ENCODE measurements around the gene GNAL.
"Not testable (repeated sequence)": the region's sequence is repeated elsewhere in the genome, so short reads cannot be mapped to it uniquely, and the experiment has no call there.

GNAL gene

DNA sequence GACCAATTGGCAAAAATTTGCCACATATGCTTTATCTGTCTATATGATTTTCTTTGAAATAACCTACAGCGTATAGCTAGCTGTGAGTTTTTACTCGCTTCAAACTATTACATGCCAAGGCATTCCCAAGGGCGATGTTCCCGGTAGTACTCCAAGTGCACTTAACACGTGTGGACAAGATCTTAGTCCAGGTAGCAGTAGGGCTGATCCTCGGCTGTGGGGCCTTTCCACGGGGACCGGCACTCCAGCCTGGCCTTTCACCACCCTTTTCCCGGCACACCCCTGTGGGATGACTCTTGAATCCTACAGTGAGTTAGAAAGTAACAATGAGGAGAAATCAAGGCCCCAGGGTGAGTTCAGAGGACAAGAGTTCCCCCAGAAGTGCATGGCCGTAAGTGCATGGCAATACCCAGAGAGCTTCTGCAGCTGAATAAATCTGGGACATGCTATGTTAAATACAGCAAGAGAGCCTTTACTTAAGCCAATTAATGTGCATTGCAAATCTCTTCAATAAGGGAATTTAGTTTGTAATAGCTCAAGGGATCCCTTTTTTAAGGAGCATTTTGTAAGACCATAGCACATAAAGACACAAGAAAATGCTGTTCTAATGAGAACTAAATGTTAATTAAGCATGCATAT, 188.6 kb downstream of the GNAL start:
- DNase-seq (ENCODE audit: low spot score): no peak

DNA sequence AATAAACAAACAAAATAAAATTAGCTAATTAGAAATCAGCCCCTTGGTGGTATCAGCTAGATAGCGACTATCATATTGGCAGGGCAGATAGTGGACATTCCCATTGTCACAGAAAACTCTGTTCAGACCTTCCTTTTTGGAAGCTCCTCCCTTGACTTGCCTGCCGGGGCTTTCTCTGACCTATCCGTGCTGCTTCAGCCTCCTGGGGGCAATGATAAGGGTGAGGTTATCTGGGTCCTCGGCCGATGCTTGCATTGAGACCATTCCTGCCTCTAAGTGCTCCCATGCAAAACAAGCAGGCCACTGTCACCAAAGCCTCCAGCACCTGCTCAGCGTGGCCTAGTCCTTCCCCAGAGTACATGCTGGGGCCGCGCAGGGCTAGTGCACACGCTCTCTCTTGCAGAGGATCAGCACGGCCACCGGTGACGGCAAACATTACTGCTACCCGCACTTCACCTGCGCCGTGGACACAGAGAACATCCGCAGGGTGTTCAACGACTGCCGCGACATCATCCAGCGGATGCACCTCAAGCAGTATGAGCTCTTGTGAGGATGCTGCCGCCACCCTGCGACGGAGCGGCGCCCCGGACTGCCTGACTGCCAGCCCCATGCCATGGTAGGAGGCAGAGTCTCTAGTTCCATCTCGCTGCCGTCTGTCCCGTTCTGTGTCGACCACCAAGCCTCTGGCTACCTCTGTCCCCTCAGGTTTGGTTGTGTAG, 191.7 kb downstream of the GNAL start:
- DNase-seq (ENCODE audit: low spot score): no peak

DNA sequence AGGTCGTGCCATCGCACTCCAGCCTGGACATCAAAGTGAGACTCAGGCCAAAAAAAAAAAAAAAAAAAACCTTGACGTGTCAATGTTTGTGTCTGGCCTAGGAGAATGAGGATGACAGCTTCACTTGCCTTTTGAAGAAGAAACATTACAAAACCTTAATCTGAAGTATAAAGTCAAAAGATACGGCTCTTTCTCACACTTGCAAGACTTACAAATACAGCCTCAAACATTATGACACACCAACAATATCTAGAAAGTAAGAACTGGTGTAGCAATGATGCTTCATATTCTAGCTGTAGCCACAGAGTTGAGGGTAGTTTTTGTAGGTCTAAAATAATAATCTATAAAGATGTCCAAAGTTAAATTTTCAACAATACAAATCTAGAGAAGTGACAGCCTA, 193.6 kb downstream of the GNAL start:
- DNase-seq (ENCODE audit: low spot score): no peak

DNA sequence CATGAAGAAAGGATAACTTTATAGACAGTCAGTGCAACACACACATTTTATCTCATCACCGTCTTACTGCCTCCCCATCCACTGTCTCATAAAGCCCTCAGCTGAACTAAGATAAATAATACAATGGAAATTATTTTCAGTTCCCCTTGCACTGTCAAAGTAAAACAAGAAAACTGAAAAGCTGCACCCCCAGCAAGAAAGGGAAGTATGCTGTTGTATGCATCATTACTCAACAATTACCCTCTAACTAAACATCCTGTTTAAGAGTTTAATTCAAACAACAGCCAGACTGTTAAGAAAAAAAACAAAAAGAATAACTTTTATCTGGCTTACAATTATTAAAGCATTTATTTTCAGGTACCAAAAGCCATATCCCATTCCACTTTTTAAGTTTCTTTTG, 194.1 kb downstream of the GNAL start:
- no peak for DNase-seq (ENCODE audit: low spot score)

DNA sequence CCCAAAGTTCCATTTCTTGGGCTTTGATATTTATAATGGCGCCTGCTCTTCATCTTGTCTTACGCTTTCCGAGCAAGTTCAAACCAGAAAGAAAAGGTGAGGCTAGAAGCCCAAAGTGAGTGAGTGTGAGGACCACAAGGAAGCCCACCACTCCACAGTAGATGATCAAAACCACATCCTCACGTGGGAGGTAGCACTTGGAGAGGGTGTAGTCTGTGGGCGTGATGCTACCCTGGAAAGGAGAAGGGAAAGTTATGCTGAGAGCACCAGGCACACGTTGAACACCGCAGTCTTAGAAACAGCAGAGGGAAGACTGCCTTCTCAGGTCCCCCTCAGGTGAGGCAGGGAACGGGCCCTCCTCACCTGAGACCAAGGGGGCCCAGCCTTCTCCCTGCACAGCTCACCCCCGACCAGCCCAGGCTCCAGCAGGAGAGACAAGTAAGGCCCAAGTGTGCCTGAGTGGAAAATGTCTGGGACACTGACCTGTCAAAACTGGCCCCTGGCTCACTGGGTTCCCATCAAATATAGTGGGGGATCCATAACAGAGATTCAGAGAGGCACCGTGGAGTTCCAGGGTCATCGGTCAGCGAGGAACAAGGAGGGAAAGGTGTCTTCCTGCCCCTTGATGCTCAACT, 195.4 kb downstream of the GNAL start:
- DNase-seq (ENCODE audit: low spot score): no peak

DNA sequence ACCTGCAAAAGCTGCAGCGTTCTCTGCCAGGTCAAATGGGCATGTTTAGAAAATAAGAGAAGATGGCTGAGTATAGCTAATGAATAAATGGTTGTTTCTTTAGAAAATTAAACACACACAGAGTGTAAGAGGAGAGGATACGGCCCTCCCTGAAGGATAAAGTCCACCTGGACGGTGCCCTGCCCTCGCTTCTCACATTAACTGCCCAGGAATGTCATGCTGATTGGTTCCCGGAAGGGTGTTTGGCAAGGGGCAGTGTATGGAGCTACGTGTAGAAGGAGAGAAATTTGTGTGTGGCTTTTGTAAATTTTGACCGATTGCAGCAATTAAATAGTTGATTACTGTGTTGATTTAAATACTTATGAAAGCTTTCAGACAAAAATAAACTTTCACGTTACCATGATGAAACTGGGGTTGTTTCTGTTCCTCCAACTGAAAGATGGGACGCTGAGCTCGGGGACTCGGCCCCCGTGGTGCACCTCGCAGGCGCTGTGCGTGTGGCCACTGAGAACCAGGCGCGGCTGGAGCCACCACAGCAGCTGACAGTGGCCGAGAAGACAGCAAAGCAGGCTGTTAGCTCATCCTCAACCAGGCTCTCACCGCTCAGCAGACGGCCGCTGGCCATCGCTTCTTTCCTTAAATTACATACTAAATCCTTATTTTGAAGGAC, 196.3 kb downstream of the GNAL start:
- DNase-seq (ENCODE audit: low spot score): no peak

DNA sequence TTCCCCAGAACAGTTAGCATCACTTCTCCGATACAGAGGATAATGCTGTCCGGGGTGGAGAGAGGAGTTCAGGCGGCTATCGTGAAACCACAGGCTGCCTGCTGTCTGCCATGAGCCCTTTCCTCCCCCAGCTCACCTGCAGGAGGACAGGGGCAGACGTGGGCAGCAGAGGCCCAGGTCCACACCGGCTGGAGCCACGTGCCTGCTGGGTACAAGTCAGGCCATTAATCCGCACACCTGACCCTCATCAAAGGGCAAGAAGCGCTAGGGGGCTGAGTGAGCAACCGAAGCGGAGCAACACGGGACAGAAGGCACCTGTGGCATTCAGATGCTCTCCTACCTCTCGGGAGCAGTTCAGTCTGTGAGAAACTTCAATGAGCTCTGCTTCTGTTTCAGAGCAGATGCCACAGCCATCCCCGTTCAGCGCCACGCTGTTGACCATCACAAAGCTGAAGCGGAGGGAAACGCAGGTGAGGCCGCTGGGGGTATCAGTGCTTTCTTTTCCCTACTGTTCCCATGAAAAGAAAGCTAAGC, 197.6 kb downstream of the GNAL start:
- DNase-seq (ENCODE audit: low spot score): no peak

DNA sequence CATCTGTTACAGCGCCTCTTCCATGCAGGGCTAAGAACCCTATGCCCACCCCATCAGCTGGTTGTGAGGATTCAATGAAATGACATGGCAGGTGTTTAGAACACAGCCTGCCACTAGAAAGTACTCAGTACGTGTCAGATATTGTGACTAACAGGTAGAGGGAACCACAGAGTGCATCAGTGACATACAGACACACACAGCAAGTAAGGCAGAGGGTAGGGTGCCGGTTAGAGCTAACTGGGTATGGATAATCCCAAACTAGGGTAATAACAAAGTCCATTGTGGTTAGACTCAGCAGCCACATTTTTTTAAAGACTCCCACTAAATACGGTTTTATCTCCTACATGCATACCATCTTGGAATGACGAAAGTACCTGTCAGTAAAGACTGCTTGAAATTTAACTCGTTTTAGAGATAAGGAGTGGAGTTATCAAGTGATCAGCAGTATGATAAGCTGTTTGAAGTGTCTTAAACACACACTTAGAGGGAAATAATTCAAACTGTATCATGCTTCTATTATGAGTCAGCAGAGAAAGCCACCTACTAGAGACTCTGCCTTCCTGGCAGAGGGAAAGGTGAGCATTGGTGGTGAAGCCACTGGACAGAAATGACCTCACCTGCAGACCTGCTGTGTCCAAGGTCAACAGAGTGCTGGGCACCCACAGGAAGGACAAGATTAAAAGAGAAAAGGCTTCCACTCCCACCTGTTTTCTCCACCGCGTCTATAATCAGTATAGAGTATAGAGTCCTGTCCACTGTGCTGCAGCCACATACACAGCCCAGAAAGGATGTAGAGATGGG, 198.5 kb downstream of the GNAL start:
- no peak for DNase-seq (ENCODE audit: low spot score)

DNA sequence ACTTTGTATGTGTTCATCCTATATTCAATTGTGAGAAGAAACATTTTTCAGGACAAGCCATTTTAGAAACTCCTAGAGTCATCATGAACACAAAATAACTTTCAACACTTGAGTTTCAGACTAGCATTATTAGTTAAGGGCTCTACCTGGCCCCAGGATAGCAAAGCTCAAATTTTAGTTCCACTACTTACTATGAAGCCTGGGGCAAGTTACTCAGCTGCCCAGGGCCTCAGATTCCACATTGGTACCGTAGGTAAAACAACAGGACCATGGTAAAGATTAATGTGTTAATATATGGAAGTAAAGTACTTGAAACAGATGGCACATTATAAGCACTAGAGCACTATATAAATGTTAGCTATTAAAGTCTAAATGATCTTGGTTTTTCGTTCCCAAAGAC, 199.7 kb downstream of the GNAL start:
- no peak for DNase-seq (ENCODE audit: low spot score)

DNA sequence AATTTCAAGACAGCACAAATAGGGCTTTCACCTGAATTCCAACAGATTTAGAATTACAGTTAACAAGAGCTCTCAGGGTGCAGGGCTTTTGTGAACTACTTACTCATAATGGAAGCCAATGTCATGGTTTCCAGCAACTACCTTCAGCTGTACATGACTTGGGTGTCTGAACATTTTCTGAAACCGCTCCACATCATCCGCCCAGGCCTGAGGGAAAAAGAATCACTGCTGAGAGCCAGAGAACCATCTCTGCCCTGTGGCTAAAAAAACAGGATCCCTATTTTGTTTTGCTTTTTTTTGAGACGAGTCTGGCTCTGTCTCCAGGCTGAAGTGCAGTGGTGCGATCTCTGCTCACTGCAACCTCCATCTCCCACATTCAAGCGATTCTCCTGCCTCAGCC, 200.2 kb downstream of the GNAL start:
- DNase-seq (ENCODE audit: low spot score): no peak

DNA sequence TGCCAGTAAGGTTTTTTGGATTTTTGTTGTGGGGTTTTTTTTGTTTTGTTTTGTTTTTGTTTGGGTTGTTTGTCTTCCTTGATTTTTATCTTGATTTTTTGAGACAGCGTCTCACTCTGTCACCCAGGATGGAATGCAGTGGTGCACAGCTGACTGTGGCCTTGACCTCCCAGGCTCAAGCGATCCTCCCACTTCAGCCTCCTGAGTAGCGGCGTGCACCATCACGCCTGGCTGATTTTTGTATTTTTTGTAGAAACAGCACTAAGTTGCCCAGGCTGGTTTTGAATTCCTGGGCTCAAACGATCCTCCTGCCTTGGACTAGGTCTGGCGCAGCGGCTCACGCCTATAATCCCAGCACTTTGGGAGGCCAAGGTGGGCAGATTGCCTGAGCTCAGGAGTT, 202.7 kb downstream of the GNAL start:
- no peak for DNase-seq (ENCODE audit: low spot score)

DNA sequence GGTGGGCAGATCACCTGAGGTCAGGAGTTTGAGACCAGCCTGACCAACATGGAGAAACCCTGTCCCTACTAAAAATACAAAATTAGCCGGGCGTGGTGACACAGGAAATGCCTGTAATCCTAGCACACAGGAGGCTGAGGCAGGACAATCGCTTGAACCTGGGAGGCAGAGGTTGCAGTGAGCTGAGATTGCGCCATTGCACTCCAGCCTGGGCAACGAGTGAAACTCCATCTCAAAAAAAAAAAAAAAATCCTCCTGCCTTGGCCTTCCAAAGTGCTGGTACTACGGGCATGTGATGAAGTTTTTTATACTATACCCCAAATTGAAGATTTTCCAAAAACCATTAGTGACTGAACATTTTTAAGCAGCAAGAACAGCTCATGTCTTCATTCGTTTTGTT, 203.4 kb downstream of the GNAL start:
- DNase-seq (ENCODE audit: low spot score): not testable (repeated sequence)

DNA sequence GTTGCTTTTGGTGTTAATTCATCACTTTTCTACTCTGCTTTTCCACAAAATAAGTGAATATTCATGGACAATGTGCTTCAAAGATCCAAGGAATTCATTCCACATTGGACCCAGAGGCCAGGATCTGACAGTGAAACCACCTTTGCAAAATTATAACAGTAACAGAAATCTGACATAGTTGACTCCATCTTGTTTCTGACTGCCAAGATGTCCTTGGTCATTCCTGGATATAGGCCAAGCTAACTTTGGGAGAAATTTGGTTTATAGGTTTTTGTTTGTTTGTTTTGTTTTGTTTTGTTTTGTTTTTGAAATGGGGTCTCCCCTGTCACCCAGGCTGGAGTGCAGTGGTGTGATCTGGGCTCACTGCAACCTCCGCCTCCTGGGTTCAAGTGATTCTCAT, 208.7 kb downstream of the GNAL start:
- DNase-seq (ENCODE audit: low spot score): no peak

DNA sequence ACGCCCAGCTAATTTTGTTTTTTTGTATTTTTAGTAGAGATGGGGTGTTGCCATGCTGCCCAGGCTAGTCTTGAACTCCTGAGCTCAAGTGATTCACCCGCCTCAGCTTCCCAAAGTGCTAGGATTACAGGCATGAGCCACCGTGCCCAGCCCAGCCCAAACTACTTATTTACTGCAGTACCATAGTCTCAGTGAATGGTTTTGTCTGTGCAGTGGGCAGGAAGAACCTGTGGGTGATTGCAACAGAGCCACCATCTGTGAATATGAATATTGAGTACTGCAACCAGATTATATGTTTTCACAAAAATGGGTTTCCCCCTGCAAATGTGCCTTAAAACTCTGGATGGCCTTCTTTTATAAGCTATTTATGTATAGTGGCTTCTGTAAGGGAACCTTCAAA, 210.0 kb downstream of the GNAL start:
- DNase-seq (ENCODE audit: low spot score): no peak

DNA sequence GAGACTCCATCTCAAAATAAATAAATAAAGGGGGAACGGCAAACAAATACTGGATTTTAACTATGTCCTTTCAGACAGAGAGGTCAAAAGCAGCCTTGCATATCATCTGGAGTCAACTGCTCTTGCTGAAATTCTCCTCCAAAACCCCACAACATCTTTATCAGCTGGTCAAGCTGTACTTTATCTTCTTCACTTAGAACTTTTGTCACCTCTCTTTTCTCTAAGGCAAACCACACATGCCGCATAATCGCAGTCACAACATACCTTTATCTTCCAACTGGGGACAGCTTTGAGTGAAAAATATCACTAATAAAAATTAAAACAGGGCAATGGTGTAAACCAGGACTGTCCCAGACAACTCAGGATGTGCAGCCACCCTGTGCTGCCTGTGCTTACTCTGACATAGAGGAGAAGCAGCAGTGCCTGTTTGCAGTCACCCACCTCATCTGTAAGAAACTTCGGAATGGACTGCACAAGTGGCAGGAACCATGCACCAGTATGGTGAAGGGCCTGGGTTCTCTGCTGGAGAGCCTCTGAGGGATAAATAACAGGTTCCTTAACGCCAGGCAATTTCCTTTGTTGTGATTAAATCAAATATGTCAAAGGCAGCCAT, 212.9 kb downstream of the GNAL start:
- no peak for DNase-seq (ENCODE audit: low spot score)

DNA sequence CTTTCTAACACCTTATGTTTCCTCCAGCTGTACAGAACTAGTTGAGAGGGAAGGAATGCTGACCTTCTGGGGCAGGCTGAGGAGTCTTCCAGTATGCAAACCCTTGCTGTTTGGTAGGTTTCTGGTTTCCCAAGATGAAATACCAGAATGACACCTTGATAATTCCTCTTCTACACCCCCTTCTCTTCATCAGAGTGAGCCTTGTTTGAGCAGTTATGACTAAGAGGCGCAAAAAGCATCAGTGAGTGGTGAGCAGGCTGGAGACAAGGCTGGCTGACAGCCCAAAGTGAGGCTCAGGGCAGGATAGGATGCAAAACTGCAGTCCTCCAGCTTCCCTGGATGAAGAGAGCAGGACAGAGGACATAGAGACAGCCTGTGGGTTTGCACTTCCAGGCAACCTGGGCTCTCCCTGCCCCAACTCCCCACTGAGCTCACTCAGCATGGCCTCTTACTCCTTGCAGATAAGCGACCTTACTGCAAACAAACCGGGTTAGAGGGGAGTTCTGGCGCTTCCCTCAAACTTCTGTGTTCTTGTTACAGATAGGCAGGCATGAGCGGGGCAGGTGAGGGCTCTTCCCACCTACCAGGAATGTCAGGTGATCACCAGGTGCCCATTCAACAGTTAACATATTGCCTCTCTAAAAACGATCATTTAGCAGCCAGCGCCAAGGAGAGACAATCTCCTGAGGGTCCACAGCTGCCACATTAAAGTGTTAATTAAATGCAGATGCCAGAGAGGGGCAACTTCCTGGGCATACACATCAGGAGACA, 213.6 kb downstream of the GNAL start:
- DNase-seq (ENCODE audit: low spot score): no peak

DNA sequence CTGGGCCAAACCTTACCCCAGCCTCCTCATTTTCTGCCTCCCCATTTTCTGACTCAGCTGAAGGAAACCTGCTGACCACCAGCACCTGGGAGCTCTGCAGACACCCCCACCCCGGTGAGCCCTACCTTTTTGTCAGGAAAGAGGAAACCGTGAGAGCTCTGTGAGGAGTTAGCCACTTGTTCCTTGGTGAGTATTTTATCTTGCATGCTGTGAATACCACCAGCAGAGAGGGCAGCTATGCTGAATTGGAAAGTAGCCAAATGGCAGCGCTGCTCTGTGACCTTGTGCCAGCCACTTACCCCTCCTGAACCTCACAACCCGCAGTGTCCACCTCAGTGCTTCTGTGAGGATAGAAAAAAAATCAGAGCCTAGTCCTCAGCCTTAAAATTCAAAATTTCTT, 216.5 kb downstream of the GNAL start:
- DNase-seq (ENCODE audit: low spot score): no peak

DNA sequence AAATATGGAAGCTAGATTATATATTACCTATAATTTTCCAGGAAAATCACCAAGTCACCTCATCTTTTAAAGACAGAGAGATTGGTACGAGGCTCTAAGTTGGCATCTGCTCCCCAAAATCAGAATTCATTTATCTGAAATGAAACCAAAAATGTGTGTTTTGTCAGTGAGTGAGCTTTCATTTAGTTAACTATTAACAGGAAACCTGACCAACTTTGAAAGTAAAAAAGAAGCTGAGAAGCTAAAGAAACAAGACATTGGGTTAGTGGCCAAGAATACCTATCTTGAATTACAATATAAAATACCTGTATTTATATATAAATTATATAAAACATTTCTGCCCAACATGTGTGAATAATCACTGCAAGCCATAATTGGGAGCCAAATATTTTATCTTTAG, 217.1 kb downstream of the GNAL start:
- DNase-seq (ENCODE audit: low spot score): no peak

DNA sequence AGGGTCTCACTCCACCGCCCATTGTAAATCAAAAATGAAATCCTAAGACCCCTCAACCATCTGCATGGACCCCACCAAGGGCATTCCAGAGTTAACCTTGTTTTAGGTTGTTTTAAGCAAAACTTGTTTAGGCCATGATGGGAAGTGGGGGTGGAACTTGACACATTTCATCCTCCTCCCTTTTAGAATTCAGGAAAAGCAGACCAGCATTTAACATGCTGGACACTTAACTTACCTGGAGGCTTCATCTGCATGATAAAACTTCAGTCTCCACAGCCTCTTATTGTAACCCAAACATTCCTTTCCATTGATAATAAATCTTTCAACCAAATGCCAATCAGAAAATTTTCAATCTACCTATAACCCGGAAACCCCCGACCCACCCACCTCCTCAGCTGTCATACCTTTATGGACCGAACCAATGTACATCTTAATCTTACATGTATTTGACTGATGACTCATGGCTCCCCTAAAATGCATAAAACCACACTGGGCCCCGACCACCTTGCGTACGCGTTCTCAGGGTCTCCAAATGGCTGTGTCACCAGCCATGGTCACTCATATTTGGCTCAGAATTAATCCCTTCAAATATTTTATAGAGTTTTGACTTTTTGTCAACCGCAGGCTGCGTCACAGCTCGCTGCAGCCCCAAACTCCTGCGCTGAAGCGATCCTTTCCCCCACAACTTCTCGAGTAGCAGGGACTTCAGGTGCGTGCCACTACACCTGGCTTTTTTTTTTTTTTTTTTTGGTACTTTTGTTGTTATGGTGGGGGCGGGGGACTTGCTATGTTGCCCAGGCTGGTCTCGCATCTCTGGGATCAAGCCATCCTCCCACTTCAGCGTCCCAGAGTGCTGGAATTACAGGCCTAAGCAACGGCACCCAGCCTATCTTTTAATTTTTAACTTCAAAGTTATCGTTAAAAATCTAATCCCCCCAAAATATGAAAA, 218.1 kb downstream of the GNAL start:
- no peak for DNase-seq (ENCODE audit: low spot score)

Data from GM03348 (cell line).